Neuron (in vitro differentiated cells): ENCODE results near the gene STRADB.
"Not testable (repeated sequence)": the region's sequence is repeated elsewhere in the genome, so short reads cannot be mapped to it uniquely, and the experiment has no call there.

Experiments used
- H2AFZ ChIP-seq: one replicate; pipeline ENCODE4 v1.6.1; 2013; ENCODE audit warnings: low read depth, mild to moderate bottlenecking, inconsistent platforms, low read length, moderate library complexity
- H3K27me3 ChIP-seq: one replicate; pipeline ENCODE4 v1.6.1; 2013; ENCODE audit warnings: low read length; ENCODE audit not compliant: insufficient read depth
- H3K36me3 ChIP-seq: one replicate; pipeline ENCODE4 v1.6.1; 2013; ENCODE audit warnings: low read length; ENCODE audit not compliant: insufficient read depth
- H3K4me1 ChIP-seq: one replicate; pipeline ENCODE4 v1.6.1; 2013; ENCODE audit warnings: low read length; ENCODE audit not compliant: insufficient read depth
- H3K4me3 ChIP-seq: 2 replicates; pipeline ENCODE4 v1.5.1; 2013; ENCODE audit warnings: mild to moderate bottlenecking, low read length, moderate library complexity
- H3K9me3 ChIP-seq: one replicate; pipeline ENCODE4 v1.6.1; 2013; ENCODE audit warnings: low read length

The STRADB gene

DNA sequence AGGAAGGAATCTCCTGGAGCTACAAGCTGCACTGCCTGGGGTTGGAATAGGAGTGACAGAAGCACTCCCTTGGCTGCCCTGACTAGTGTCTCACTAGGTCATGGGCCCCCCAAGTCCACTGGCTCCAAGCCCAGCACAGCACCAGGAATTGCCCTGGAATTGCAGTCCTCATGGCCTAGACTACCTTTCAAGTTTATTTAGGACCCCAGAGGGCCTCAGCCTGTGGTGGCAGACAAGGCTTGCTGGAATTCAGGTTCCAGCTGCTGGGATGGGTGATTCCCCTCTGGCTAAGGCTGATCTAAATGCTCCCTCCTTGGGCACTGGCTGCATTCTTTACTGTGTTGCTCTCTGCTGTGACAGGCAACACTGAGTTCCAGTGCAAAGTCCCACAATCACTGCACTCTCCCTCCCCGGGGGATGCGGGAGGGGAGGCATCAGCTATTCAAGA lies 14.0 kb downstream of the STRADB start:
- H2AFZ ChIP-seq: no peak overlapping the region
- H3K9me3 ChIP-seq: peaks cover 2% of the 10 kb centered on the region
- no peak overlapping the region for H3K4me3 ChIP-seq
- H3K36me3 ChIP-seq: peaks cover 45% of the 10 kb centered on the region
- H3K27me3 ChIP-seq: no peaks in the 10 kb centered on the region
- no peaks in the 10 kb centered on the region for H3K4me1 ChIP-seq

DNA sequence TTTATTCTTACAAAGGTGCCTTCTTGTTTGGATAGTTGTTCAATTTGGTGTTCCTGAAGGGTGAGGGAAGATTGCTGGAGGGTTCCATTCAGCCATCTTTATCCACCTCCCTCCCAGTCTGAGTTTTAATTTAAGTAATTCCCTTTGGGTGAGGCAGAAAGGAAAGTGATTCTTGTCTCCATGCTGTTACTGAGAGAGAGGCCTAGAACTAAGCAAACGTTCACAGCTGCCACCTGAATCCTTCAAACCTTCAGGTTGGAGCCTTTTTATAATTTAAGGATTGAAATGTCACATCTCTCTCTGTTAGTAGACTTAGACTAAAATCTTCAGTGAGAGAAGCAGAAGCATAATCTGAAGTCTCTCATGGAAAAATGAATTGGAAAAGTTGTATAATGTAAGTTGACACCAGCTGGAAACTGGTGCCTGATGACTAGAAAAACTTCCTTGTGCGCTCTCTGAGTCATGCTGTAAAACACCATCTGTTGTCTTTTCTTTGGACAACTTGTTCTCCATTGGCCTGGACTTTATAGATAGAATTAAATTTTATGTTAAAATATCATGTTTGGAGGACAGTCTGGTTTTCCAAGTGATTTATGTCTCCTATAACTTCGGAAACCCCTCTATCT lies 14.6 kb downstream of the STRADB start:
- H3K4me3 ChIP-seq: no peak overlapping the region
- H3K4me1 ChIP-seq: no peaks in the 10 kb centered on the region
- H3K36me3 ChIP-seq: peaks cover 44% of the 10 kb centered on the region
- H3K9me3 ChIP-seq: peaks cover under 1% of the 10 kb centered on the region
- H3K27me3 ChIP-seq: no peaks in the 10 kb centered on the region
- no peak overlapping the region for H2AFZ ChIP-seq

DNA sequence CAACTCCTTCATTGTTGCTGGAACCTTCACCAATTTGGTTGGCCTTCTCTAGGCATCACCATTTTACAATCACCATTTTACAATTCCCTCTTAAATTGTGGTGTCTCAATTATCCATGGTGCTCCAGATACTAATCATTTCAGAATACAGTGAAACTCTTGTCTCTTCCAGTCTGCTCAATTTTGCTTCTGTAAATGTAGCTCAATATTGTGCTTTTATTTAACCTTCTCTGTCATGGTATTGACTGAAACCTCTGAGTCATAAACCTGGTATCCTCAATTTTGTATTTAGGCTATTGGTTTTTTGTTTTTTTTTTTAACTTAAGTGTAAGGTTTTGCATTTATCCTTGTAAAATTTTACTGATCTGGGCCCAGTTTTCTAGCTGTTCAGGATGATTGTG lies 16.1 kb downstream of the STRADB start:
- H3K27me3 ChIP-seq: no peaks in the 10 kb centered on the region
- no peaks in the 10 kb centered on the region for H3K4me1 ChIP-seq
- no peak overlapping the region for H2AFZ ChIP-seq
- H3K36me3 ChIP-seq: peaks cover 41% of the 10 kb centered on the region
- no peak overlapping the region for H3K4me3 ChIP-seq
- H3K9me3 ChIP-seq: no peaks in the 10 kb centered on the region

DNA sequence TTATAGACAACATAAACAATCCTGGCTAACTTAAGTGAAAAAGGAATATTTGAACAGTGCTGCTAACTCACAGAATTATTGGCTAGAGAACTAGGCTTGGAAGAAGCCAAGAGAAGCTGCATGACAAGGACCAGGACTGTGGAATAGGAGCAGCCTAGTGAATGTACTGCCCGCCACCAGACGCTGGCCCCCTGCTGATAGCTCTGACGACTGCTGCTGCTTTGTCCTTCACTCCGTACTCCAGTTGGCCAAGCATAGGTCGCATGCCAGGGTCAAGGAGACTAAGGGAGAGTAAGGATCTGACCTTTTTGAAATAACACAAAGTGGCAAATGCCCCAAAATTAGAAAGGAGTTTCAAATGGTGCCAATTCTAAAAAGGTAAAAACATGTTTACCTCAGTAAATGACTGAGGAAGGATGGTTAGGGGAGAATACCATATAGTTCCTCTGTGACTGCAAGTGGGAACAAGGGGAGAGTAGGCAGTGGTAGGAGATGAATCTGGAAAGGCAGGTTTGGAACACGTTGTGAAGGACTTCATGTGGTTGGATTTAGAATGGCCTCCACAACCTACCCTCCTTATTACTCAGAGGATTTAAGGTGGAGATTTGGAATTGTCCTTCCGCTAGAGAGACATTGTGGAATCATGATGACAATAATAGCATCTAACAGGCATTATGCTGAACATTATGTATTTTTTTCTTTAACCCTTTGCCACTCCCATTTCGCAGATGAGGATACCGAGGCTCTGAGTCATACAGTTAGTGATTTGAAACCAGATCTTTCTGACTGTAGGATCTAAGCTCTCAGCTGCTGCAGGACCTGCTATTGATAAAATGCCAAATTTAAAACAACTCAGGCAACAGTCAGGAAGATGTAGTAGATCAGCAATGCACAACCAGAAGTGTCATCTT lies 19.5 kb downstream of the STRADB start:
- Histone ChIP-seq H3K4me1 (no peaks in the 10 kb centered on the region), H3K27me3 (no peaks in the 10 kb centered on the region), H2AFZ (no peak overlapping the region), H3K4me3 (no peak overlapping the region), H3K36me3 (peaks cover 43% of the 10 kb centered on the region), H3K9me3 (peaks cover 2% of the 10 kb centered on the region)

DNA sequence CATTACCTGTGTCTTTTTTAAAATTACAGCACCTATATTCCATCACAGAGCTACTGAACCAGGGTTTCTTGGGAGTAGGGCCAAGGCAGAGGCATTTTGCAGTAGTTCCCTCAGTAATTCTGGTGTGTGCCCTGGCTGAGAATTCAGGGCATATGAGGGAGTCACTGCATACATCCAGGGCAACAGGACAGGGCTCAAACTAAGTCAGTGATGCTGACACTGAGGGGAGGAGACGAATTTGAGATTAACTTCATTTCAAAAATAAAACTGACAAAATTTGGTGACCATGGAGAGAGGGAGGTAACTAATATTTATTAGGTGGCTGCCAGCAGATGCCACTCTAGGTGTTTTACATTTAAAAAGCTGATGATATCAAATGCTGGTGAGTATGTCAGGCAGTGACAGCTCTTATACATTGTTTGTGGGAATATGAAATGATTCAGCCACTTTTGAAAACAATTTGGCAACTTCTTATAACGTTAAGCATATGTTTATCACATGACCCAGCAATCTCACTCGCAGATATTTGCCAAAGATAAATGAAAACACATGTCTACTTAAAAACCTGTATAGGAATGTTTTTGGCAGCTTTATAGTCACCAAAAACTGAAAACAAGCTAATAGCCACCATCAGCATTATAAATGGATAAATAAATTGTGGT lies 20.3 kb downstream of the STRADB start:
- no peaks in the 10 kb centered on the region for H3K27me3 ChIP-seq
- H2AFZ ChIP-seq: no peak overlapping the region
- no peaks in the 10 kb centered on the region for H3K4me1 ChIP-seq
- H3K36me3 ChIP-seq: peaks cover 43% of the 10 kb centered on the region
- H3K9me3 ChIP-seq: peaks cover 2% of the 10 kb centered on the region
- H3K4me3 ChIP-seq: no peak overlapping the region

DNA sequence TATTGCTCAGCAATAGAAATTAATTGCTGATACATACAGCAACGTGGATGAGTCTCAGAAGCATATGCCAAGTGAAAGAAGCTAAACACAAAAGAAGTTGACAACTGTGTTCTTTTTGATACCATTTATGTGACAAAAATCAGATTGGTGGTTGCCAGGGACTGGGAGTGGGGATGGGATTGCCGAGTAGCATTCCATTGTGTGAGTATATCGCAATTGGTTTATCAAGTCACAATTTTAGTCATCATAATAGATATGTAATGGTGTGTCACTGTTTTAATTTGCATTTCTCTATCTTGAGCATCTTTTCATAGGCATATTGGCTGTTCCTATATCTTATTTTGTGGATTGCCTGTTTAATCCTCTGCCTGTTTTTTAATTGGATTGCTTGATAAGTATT lies 20.9 kb downstream of the STRADB start:
- Histone ChIP-seq H2AFZ (no peak overlapping the region), H3K36me3 (peaks cover 44% of the 10 kb centered on the region), H3K4me1 (no peaks in the 10 kb centered on the region), H3K4me3 (no peak overlapping the region), H3K9me3 (peaks cover 2% of the 10 kb centered on the region), H3K27me3 (no peaks in the 10 kb centered on the region)

DNA sequence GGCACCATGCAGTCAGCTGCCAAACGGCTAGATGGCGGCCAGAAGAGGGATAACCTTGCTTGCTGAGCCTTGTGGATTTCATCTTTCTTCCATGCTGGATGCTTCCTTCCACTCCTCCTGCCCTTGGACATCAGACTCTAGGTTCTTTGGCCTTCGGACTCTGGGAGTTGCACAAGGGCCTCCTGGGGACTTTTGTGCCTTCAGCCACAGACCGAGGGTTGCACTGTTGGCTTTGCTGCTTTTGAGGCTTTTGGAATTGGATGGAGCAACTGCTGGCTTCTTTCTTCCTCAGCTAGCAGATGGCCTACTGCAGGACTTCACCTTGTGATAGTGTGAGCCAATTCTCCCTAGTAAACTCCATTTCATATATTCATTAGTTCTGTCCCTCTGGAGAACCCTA lies 31.0 kb downstream of the STRADB start:
- no peak overlapping the region for H3K4me3 ChIP-seq
- peaks cover 5% of the 10 kb centered on the region for H3K9me3 ChIP-seq
- H3K36me3 ChIP-seq: peaks cover 22% of the 10 kb centered on the region
- no peaks in the 10 kb centered on the region for H3K27me3 ChIP-seq
- H2AFZ ChIP-seq: no peak overlapping the region
- no peaks in the 10 kb centered on the region for H3K4me1 ChIP-seq

DNA sequence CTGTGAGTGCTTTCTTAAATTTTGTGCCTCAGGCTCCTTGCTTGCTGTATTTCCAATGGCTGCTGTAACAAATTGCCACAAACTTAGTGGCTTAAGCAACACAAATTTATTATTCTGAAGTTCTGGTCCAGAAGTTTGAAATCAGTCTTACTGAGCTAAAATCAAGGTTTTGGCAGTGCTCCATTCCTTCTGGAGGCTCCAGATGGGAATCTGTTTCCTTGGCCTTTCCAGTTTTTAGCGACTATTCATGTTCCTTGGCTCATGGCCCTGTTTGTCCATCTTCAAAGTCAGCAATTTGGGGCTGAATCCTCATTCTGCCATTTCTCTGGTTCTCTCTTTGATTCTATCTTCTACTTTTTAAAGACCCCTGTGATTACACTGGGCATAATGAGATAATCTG lies 31.8 kb downstream of the STRADB start:
- H3K27me3 ChIP-seq: no peaks in the 10 kb centered on the region
- no peaks in the 10 kb centered on the region for H3K4me1 ChIP-seq
- H3K36me3 ChIP-seq: peaks cover 14% of the 10 kb centered on the region
- H2AFZ ChIP-seq: no peak overlapping the region
- H3K4me3 ChIP-seq: no peak overlapping the region
- H3K9me3 ChIP-seq: peaks cover 5% of the 10 kb centered on the region

DNA sequence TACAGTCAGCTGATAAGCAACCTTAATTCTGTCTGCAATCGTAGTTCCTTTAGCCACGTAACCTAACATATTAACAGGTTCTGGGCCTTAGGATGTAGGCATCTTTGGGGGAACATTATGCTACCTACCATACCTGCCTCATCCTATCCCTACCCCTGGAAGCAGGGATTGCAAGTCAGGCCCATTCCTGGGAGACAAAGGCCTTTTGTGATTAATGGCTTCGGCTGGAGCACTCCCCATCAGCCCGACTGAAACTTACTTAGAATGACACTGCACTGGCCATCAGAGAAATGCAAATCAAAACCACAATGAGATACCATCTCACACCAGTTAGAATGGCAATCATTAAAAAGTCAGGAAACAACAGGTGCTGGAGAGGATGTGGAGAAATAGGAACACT lies 32.2 kb downstream of the STRADB start:
- not testable (repeated sequence) for H3K27me3 ChIP-seq, H3K9me3 ChIP-seq, H3K4me3 ChIP-seq, H3K4me1 ChIP-seq, H2AFZ ChIP-seq
- peaks cover 11% of the 10 kb centered on the region for H3K36me3 ChIP-seq

DNA sequence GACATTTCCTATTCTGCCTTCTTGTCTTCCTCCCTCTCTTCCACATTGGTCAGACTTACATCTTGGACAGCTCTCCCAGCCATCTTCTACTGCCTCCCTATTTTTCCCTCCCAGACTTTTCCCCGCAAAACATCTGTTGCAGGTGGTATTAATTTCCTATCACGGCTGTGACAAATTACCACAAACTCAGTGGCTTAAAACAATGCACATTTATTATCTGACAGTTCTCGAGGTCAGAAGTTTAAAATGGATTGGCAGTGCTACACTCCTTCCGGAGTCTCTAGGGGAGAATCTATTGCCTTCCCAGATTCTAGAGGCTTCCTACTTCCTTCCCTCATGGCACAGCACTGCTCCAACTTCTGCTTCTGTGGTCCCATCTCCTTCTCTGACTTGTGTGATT lies 33.3 kb downstream of the STRADB start:
- H3K27me3 ChIP-seq: no peaks in the 10 kb centered on the region
- H3K4me3 ChIP-seq: no peak overlapping the region
- peaks cover 5% of the 10 kb centered on the region for H3K9me3 ChIP-seq
- no peaks in the 10 kb centered on the region for H3K4me1 ChIP-seq
- no peak overlapping the region for H2AFZ ChIP-seq
- H3K36me3 ChIP-seq: peaks cover 6% of the 10 kb centered on the region

DNA sequence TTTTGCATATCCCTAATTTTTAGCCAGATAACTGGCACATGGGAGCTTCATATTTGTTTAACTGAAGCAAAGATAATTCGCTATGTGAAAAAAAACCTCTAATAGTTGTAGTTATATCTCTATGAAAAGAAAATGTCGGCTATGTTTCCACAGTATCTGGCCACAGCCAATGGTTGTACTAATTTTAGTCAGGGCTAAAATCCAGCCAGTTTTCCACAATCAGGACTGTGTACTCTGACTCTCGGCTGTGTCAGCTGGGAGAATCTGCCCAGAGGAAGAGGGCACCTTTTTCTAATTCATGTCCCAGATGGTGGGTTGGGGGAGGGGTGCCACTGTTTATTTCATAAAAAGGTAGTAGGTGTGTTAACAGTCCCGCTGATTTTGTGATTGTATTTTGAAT lies 38.8 kb downstream of the STRADB start:
- Histone ChIP-seq H3K36me3 (no peaks in the 10 kb centered on the region), H3K4me3 (no peak overlapping the region), H2AFZ (no peak overlapping the region), H3K27me3 (no peaks in the 10 kb centered on the region), H3K9me3 (no peaks in the 10 kb centered on the region), H3K4me1 (no peaks in the 10 kb centered on the region)

DNA sequence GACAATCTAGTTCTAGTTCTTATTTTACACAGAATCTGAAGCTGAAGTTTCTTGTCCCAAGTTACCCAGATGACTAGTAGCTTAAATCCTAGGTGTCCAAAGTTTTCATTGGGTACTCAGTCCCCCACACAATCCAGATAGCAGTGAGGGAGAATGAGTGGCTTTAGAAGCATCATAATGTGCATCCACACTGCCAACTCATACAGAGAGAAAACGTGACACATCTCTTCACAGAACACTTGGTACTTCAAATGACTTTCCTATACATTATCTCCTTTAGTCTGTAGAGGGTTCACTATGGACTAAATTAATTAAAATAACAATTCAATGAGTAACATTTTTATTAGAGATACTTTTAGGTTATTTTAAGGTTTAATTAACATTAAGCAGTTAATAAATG lies 45.2 kb downstream of the STRADB start:
- Histone ChIP-seq H3K36me3 (no peaks in the 10 kb centered on the region), H3K4me3 (no peak overlapping the region), H3K4me1 (no peaks in the 10 kb centered on the region), H2AFZ (no peak overlapping the region), H3K27me3 (no peaks in the 10 kb centered on the region), H3K9me3 (no peaks in the 10 kb centered on the region)

DNA sequence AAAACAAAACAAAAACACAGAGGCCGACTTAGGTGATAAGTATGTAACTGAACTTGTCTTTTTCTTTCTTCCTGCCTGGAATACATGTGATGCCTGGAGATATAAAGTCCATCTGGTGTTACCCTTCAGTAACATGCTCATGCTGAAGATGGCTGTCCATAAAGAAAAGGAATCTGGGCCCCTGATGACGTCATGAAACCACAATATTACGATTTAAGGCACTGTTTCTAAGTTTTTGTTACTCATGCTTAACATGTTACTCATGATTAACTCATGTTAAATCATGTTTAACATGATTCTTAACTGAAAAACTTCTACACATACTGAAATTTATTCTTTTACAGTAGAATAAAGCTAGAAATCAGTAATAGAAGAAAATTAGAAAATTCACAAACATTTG lies 49.0 kb downstream of the STRADB start:
- Histone ChIP-seq H3K36me3 (no peaks in the 10 kb centered on the region), H3K4me1 (no peaks in the 10 kb centered on the region), H2AFZ (no peak overlapping the region), H3K27me3 (no peaks in the 10 kb centered on the region), H3K9me3 (peaks cover 2% of the 10 kb centered on the region), H3K4me3 (no peak overlapping the region)
